SK-N-MC (cell line): ENCODE data around the gene CST3.
A peak's percentile ranks its signal among the peaks of the same experiment; 100 is the strongest.
"Not testable (repeated sequence)": the region's sequence is repeated elsewhere in the genome, so short reads cannot be mapped to it uniquely, and the experiment has no call there.

Source experiments
- DNase-seq: peaks from one replicate; pipeline ENCODE4 v3.0.0-alpha.2; 2011; ENCODE audit warnings: low read depth, low spot score
- H3K27ac ChIP-seq: fragments of 200-600 bp; sonication (generic); 2 replicates; pipeline ENCODE4 v1.5.1; 2016; ENCODE audit warnings: mixed run types
- H3K36me3 ChIP-seq: fragments of 200-600 bp; sonication (generic); 2 replicates; pipeline ENCODE4 v1.6.1; 2017; ENCODE audit warnings: antibody characterized with exemption, low read length, mixed read lengths; ENCODE audit not compliant: insufficient read depth
- H3K4me3 ChIP-seq: fragments of 200-600 bp; sonication (generic); 2 replicates; pipeline ENCODE4 v1.5.1; 2016
- H3K9ac ChIP-seq: fragments of 200-600 bp; sonication (generic); 2 replicates; pipeline ENCODE4 v1.8.0; 2017; ENCODE audit warnings: mixed run types, mixed read lengths; ENCODE audit not compliant: insufficient read length
- H3K9me3 ChIP-seq: fragments of 200-600 bp; sonication (generic); 2 replicates; pipeline ENCODE4 v1.6.1; 2017; ENCODE audit warnings: low read depth, mild to moderate bottlenecking, antibody characterized with exemption, low read length, moderate library complexity, mixed read lengths
- EZH2 ChIP-seq: fragments of 200-600 bp; sonication (generic); IDR thresholded peaks from one replicate; pipeline ENCODE4 v1.6.1; 2017; ENCODE audit warnings: antibody characterized with exemption
- FOXP2 ChIP-seq: optimal IDR thresholded peaks from 2 replicates; pipeline ENCODE3; 2011; ENCODE audit warnings: mild to moderate bottlenecking, moderate library complexity; ENCODE audit not compliant: insufficient read depth; ENCODE audit errors: extremely low read length, control extremely low read depth
- POLR2AphosphoS5 ChIP-seq: IDR thresholded peaks from 2 replicates; pipeline ENCODE4 v1.6.1; 2012; ENCODE audit warnings: mild to moderate bottlenecking, low read depth, low read length, borderline replicate concordance

CST3 gene

GRCh38 chr20:23636908-23637281 lies 860 bp downstream of the CST3 start:
- no peak overlapping the region for H3K27ac ChIP-seq
- peak overlapping the region; percentile 79 for H3K9ac ChIP-seq
- no peak for DNase-seq
- H3K36me3 ChIP-seq = no peaks in the 10 kb centered on the region
- H3K9me3 ChIP-seq = no peaks in the 10 kb centered on the region
- TF ChIP-seq FOXP2 = no peak
- TF ChIP-seq EZH2 = no peak
- TF ChIP-seq POLR2AphosphoS5 = no peak
- peak overlapping the region; percentile 89 for H3K4me3 ChIP-seq

GRCh38 chr20:23636182-23636907 lies 1.4 kb downstream of the CST3 start:
- Histone ChIP-seq H3K4me3 (peak overlapping the region; percentile 89; the same call in 1 of the 2 replicates), H3K9ac (peak overlapping the region; percentile 79)

GRCh38 chr20:23635768-23636090 lies 2.0 kb downstream of the CST3 start:
- not testable (repeated sequence) for H3K9me3 ChIP-seq, DNase-seq, H3K36me3 ChIP-seq, H3K27ac ChIP-seq, H3K4me3 ChIP-seq, H3K9ac ChIP-seq

More at GRCh38 chr20:23636182-23636907, 1.4 kb downstream of the CST3 start:
- DNase-seq = no peak
- TF ChIP-seq FOXP2 (no peak), POLR2AphosphoS5 (no peak), EZH2 (no peak)
- H3K27ac ChIP-seq = no peak overlapping the region
- H3K9me3 ChIP-seq = no peaks in the 10 kb centered on the region
- no peaks in the 10 kb centered on the region for H3K36me3 ChIP-seq

- no peaks in the 10 kb centered on the region for H3K36me3 ChIP-seq
- TF ChIP-seq EZH2 = no peak
- no peak overlapping the region for H3K27ac ChIP-seq
- no peak for DNase-seq
- H3K4me3 ChIP-seq = no peak overlapping the region
- H3K9ac ChIP-seq = no peak overlapping the region
- no peaks in the 10 kb centered on the region for H3K9me3 ChIP-seq
These were observed 2.6 kb downstream of the CST3 start for GRCh38 chr20:23634985-23635767.

- no peak for TF ChIP-seq EZH2
- no peak for TF ChIP-seq POLR2AphosphoS5
- TF ChIP-seq FOXP2 = no peak
- no peak overlapping the region for H3K9ac ChIP-seq
- no peaks in the 10 kb centered on the region for H3K9me3 ChIP-seq
- H3K36me3 ChIP-seq = no peaks in the 10 kb centered on the region
- H3K27ac ChIP-seq = no peak overlapping the region
- no peak for DNase-seq
- H3K4me3 ChIP-seq = no peak overlapping the region
These were observed 3.5 kb downstream of the CST3 start for GRCh38 chr20:23634044-23634801.

- Histone ChIP-seq H3K9ac (no peak overlapping the region), H3K9me3 (no peaks in the 10 kb centered on the region), H3K36me3 (no peaks in the 10 kb centered on the region), H3K4me3 (no peak overlapping the region), H3K27ac (no peak overlapping the region)
- no peak for DNase-seq
- no peak for TF ChIP-seq EZH2
- no peak for TF ChIP-seq FOXP2
- no peak for TF ChIP-seq POLR2AphosphoS5
These were observed 4.8 kb downstream of the CST3 start for GRCh38 chr20:23632711-23633573.

- TF ChIP-seq EZH2 (no peak), POLR2AphosphoS5 (no peak), FOXP2 (no peak)
- H3K27ac ChIP-seq = no peak overlapping the region
- no peaks in the 10 kb centered on the region for H3K36me3 ChIP-seq
- H3K9me3 ChIP-seq = no peaks in the 10 kb centered on the region
- H3K9ac ChIP-seq = no peak overlapping the region
- H3K4me3 ChIP-seq = no peak overlapping the region
- DNase-seq = no peak
These were observed 5.6 kb downstream of the CST3 start for GRCh38 chr20:23631981-23632710.
